Fibroblast of gingiva (primary cell): Measurements from ENCODE around the gene C20orf202.
"Not testable (repeated sequence)": the region's sequence is repeated elsewhere in the genome, so short reads cannot be mapped to it uniquely, and the experiment has no call there.

ENCODE experiments used
- DNase-seq: peaks from one replicate; pipeline ENCODE4 v3.0.0-alpha.2; 2011; ENCODE audit warnings: low read depth

C20orf202 gene

GRCh38 chr20:1247689-1248088, 44.4 kb downstream of the C20orf202 start:
- no peak for DNase-seq

- not testable (repeated sequence) for DNase-seq
Observed at GRCh38 chr20:1250282-1250681, 47.0 kb downstream of the C20orf202 start.

- no peak for DNase-seq
Observed at GRCh38 chr20:1252416-1252815, 49.2 kb downstream of the C20orf202 start.

- no peak for DNase-seq
Observed at GRCh38 chr20:1254254-1254653, 51.0 kb downstream of the C20orf202 start.

- no peak for DNase-seq
Observed at GRCh38 chr20:1255675-1256074, 52.4 kb downstream of the C20orf202 start.
